COLO829 (cell line): Measurements from ENCODE around the gene C17orf50.

ENCODE experiments used
- DNase-seq: peaks from one replicate; pipeline ENCODE4 v3.0.0; 2012; ENCODE audit warnings: low spot score

The C17orf50 gene

DNA sequence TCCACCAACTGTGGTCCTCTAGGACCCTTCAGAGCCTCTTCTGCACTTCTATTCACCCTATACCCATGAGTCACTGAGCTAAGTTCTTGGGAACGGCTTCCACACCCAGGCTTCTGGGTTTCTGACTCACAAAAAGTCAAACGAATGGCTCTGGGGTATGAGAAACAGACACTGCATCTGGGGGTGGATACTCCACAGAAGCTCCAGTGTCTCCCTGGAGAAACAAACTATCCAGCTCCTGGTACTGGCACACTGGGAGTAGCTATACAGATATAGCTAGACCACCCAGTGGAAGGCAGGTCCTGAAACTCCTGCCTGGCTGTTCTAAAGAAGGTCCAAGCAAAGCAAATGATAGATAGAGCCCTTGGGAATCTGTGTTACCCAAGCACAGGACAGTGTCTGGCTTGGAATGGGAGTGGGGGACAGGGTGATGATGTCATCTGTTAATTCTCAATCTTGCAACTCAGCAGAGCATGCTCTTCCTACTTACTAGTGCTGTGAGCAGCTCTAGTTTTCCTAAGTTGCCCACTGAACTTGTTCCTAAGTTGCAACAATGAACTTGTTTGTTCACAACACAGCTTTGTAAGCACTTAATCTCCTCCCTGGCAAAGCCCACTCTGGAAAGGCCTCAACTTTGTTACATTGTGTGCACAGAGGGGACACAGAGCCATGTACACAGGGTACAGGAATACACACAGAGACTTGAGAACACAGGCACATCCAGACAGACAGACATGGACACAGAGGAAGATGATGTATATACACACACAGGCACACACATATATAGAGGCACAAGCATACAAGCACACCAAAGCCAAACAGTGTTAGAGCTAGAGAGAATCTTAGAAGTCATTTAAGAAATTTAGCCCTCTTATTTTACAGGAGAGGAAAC, 28.0 kb downstream of the C17orf50 start:
- peak; percentile 68 for DNase-seq

GRCh38 chr17:35790841-35791240, 30.2 kb downstream of the C17orf50 start:
- no peak for DNase-seq

- no peak for DNase-seq
These were observed 31.1 kb downstream of the C17orf50 start for GRCh38 chr17:35791681-35792350.

GRCh38 chr17:35793257-35793656, 32.6 kb downstream of the C17orf50 start:
- no peak for DNase-seq

GRCh38 chr17:35795007-35795870, 34.6 kb downstream of the C17orf50 start, which contains the start of gene MMP28:
Gene MMP28, minus strand, starts transcription at chr17:35795641. Its CDS starts 264 bp downstream, at chr17:35795377.
- DNase-seq = no peak

GRCh38 chr17:35795871-35796265, 35.2 kb downstream of the C17orf50 start:
- no peak for DNase-seq

DNA sequence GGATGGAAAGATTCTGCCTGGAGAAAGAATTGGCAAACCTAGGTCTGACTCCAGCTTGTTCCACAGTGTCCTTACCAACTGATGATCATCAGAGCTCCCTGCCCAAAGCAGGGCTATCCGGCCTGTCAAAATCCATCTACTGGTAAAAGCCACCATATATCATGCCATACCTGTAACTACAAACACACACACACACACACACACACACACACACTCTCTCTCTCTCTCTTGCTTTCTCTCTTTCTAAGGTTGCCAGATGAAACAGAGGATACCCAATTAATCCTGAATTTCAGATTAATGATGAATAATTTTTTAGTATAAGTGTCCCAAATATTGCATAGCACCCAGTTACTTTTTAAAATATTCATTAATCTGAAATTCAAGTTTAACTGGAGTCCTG, 36.3 kb downstream of the C17orf50 start:
- no peak for DNase-seq

- DNase-seq = no peak
These were observed 36.7 kb downstream of the C17orf50 start for GRCh38 chr17:35797370-35797769.

DNA sequence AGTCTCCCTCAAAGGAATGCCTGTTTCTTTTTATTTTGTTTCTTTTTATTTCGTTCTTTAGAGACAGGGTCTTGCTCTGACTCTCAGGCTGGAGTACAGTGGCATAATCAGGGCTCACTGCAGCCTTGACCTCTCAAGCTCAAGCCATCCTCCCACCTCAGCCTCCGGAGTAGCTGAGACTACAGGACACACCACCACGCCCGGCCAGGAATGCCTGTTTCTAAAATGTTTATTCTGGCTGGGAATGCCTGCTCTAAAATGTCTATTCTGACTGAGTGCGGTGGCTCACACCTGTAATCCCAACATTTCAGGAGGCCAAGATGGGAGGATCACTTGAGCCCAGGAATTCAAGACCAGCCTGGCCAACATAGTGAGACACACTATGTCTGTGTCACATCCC, 37.2 kb downstream of the C17orf50 start:
- DNase-seq = no peak

- peak; percentile 54 for DNase-seq
These were observed 39.3 kb downstream of the C17orf50 start for GRCh38 chr17:35799942-35800341.

DNA sequence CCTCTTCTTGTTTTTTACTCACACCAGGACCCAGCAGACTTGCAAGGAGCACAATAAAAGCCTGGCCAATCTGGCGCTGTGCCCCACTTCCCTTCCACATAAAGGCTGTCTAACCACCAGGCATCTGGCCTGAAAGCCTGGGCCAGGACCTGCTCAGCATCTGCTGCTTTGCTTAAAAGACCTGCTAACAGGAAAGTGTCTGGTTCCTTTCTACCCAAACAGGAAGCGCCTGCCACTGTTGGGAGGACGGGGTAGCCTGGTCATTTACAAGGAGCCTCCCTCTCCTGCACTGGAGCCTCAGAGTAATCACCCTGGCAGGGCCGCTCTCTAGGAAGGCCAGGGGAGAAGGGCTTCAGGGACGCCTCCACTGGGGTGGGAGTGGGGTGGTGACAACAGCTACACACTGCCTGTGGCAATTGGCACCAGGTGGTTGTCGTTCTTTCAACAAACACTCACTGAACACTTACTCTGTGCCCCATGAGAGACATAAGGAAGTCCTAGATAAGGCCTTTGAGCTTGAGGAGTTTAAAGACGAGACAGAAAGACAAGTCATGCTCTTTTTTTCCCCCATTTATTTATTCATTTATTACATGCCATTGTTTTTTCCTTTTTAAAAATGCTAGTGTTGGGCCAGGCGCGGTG, 41.0 kb downstream of the C17orf50 start:
- no peak for DNase-seq

- DNase-seq = peak; percentile 93
These were observed 44.0 kb downstream of the C17orf50 start for GRCh38 chr17:35804658-35805192.

- DNase-seq = peak; percentile 44
These were observed 46.9 kb downstream of the C17orf50 start for GRCh38 chr17:35807371-35808144.

GRCh38 chr17:35808240-35808961, 47.7 kb downstream of the C17orf50 start:
- no peak for DNase-seq

DNA sequence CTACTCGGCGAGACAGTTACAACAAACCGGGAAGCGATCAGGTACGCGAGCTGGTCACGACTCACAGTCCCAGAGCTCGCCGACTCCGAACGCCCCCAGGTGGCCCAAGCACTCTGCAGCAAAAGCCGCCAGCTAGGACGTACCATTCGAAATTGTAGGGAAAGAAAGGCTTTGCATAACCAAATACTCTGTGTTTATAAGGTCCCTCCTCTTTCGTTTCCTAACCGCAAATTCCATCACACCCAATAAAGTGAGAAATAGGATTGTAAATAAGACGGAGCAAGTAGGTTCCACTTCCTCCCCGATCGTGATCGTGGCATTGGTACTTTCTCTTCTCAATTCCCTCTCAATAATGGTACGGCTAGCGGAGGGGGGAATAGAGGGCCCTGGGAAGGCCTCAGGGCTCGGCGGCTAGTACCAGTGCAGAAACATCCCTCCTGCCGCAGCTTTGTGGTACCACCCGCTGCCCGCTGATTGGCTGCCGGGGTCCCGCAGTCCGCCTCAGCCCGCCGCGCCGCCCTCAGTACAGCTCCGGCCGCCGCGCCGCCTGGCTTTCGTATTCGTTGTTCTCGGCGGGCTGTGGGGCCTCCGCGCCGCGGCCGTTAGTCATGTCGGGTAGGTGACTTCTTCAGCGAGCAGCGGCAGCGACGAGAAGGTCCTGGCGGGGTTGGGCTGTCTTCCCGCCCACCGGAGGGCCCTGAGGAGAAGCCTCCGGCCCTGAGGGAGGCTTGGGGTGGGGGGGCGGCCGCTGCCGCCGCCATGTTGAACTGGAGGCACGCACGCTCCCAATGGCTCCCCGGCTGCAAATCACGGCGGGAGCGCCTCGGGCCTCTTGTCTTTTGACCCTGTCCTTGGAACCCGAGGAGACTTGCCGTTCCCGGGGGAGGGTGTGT, 48.5 kb downstream of the C17orf50 start, which contains the start of gene TAF15:
TSS of gene TAF15 (plus strand) at position 523 of the 893 bp plus-strand sequence. CDS start at position 609, 86 bp downstream.
- peak; percentile 92 for DNase-seq

GRCh38 chr17:35809855-35810461, 49.3 kb downstream of the C17orf50 start:
- DNase-seq = no peak

DNA sequence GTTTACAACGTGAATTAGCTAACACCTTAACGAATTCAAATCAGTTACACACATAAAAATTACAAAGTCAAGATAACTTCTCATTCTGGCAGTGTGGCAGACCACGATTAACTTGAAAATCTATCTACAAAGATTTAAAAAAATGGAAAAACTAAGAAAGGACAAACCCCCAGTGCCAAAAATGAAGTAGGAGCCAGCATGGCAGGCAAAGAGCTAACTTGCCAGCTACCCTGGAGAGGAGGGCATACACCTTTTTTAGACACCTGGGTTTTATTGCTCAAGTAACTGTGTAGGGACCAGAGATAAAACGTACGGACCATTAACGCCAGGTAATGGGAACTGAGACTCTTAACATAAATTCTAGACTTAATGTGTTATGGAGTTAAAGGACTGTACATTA, 51.1 kb downstream of the C17orf50 start:
- DNase-seq = no peak

GRCh38 chr17:35812456-35812855, 51.8 kb downstream of the C17orf50 start:
- no peak for DNase-seq
